ENCODE measurements around the gene RD3L.
"Not testable (repeated sequence)": the region's sequence is repeated elsewhere in the genome, so short reads cannot be mapped to it uniquely, and the experiment has no call there.

The RD3L gene

DNA sequence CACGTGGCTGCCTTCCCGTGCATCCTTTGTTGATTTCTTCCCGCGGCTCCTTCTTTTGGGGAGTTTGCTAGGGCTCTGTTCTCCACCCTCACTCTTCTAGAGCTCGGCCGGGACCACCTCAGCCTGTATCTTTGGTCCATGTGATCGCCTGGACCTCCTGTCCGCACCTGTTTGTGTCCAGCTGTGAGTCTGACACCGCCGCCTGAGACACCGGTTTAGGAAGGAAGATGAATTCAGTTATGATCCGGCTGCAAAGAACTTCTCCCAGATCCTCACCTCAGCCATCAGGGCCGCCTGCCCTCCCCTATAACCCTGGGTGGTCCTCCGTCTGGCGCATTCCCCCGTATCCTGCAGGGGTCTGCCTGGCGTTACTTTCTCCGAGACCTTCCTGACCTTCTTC, 14.8 kb downstream of the RD3L start:
- DNase-seq (ENCODE audit: low read depth) = no peak

- no peak for DNase-seq (ENCODE audit: low read depth)
Measured at GRCh38 chr14:103925316-103925715, 17.0 kb downstream of the RD3L start.

DNA sequence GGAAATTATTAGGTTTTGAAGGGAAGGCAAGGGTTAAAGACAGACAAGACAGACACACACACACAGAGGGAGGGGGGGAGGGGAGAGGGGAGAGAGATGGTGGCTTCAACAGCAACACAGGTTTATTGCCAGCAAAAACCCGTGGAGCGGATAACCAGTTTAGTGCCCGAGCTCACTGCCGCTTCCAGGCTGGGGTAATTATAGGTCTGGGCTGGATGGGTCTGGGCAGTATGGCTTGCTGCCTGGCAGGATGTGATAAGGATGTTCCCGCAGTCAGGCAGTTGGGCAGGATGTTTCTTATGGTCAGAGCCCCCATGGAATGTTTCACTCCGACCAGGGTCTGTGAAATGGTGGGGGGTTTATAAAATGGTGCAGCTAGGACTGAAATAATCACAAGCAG, 18.5 kb downstream of the RD3L start:
- no peak for DNase-seq (ENCODE audit: low read depth)

GRCh38 chr14:103921855-103922200, 20.5 kb downstream of the RD3L start:
- DNase-seq (ENCODE audit: low read depth) = not testable (repeated sequence)

DNA sequence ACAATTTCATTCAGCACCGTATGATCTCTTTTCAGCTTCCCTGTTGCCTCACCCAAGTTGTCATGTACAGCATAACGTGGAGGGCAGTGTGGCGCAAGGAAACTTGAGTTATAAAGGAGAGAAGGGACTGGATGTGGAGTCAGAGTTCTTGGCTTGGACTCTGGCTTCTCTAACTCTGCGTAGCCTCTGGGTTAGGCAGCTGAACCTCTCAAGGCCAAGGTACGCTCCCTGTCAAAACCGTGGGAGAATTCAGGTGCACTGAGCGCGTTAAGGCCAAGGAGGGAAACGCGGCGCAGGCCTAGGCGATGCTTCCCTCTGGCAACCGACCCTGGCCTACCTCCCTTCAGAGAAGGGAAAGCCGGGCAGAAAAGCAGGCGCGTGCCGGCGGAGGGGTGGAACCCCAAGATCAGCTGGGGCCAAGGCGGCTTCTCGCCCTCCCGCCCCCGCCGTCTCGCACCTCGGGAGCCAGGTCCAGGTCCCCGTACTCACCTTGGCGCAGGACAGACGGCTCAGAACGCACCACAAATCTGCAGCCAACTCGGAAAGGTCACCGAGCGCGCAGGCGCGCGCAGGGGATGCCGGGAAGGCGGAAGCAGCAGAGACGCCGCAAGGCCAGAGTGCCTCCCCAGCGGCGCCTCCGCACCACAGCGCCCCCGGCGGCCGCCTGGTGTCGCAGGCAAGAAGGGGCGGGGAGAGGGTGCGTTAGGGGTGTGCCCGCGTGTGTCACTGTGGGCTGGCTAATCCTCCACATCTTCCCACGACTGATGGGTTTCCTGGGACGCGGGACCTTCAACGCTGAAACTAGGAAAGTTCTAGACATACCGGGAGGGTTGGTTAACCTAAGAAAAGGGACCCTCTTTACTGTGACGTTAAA, 21.1 kb downstream of the RD3L start:
- peak; percentile 92 for DNase-seq (ENCODE audit: low read depth)

- DNase-seq (ENCODE audit: low read depth) = no peak
Measured at GRCh38 chr14:103916636-103917262, 25.6 kb downstream of the RD3L start.

DNA sequence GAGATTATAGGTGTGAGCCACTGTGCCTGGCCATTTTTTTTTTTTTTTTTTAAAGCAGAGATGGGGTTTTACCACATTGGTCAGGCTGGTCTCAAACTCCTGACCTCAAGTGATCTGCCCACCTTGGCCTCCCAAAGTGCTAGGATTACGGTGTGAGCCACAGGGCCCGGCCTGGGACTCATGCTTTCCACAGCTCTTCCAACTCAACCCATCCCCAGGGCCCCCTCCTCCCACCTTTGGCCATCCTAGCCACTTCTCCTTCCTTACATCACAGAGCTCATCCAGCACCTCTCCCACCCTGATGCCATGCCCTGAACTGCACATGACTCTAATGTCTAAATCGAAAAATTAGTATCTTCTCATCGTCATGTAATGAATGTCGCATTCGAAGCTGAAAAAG, 26.7 kb downstream of the RD3L start:
- DNase-seq (ENCODE audit: low read depth) = no peak

- no peak for DNase-seq (ENCODE audit: low read depth)
Measured at GRCh38 chr14:103910984-103911383, 31.3 kb downstream of the RD3L start.

DNA sequence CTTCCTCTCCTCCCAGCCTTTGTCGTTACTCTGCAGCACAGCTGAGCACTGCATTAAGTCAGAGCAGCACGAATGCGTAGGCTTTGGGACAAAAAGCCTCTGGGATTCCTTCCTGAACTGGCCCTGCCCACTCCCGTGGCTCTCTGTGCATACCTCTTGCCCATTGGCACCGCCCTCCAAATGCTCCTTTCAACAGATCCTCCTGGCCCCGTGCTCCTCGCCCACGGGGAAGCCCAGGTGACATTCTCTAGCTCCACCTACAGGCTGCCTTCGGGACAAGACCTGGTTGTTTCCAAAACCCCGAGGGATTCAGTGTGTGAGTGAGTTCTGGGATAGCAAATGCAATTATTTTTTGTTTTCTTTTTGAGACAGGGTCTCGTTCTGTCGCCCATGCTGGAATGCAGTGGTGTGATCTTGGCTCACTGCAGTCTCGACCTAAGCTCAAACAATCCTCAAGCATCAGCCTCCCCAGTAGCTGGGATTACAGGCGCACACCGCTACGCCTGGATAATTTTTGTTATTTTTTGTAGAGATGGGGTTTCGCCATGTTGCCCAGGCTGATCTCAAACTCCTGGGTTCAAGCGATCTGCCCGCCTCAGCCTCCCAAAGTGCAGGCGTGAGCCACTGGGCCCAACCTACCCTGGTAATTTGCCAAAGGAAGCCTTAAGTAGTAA, 31.9 kb downstream of the RD3L start:
- peak; percentile 73 for DNase-seq (ENCODE audit: low read depth)

DNA sequence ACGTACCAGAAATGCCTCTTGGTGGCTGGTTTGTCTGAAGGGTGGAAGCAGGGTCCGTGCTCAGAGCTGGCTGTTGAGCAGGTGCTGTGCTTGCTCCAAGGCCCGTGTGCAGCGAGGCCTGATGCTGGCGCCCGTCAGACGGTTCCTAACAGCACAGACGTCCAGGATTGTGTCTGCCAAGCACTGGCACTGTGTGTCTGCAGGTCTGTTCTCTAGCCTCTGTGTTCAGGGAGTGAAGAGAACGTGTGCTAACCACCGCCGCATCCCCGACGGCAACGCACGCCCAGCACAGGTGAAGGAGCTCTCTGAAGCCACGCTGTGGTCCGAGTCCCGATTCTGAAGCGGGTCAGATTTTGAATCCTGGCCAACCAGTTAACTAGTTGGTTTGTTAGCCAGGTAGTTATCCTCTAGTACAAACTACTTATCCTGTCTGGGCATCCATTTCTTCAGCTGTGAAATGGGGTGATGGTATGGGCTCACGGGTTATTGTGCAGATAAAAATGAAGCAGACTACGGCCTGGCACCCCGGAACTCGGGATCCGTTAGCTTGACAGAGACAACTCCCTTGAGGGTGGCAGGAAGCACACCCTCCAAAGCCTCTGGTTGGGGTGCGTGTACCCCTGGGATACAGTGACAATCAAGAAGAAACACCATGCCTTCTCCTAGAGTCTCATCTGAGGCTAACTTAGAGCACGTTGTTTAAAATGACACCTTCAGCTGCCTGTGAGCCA, 32.6 kb downstream of the RD3L start:
- DNase-seq (ENCODE audit: low read depth) = no peak

DNA sequence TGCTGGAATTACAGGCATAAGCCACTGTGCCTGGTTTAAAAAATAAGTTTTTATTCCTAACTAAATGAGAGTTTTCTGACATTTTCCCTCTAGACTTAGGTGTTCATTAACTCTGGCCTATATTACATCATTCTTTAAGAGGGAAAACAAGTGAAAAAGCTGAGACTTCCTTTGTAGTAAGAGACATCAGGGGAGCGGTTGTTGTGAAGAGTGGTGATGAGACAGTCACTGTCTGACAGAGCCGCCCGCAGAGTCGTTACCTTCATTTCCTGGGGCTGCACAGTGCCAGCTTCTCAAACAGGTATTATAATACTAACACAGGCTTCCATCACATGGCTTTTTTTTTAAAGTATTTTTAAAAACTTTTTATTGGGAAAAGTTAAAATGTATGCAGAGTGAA, 33.7 kb downstream of the RD3L start:
- no peak for DNase-seq (ENCODE audit: low read depth)

GRCh38 chr14:103905842-103906456, 36.4 kb downstream of the RD3L start:
- DNase-seq (ENCODE audit: low read depth) = peak; percentile 11

DNA sequence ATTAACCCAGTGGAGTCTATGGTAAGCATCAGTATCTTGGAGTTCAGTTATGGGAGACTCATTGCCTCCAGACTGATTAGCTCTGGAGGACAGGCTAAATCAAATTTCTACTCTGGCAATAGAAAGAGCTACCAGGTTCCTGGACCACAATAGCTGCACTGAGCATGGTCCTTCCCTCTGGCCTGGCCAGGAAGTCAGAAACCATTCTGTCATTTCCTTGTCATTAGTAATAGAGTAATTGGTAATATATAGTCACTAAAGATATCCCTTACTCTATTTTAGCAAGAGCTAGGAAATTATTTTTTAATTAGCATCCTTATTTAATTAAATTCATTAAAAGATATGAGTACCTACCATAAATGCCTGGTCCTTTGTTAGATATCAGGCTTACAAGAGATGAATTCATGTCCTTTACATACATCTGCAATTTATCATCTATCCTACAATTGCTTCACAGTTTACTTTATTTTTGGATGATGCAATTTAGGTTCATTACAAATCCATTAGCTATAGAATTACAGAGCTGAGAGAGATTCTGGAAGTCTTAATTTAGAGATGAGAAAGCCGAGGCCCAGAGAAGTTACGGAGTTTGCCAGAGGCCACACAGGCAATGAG, 37.7 kb downstream of the RD3L start:
- peak; percentile 21 for DNase-seq (ENCODE audit: low read depth)

GRCh38 chr14:103899833-103900232, 42.5 kb downstream of the RD3L start:
- no peak for DNase-seq (ENCODE audit: low read depth)

DNA sequence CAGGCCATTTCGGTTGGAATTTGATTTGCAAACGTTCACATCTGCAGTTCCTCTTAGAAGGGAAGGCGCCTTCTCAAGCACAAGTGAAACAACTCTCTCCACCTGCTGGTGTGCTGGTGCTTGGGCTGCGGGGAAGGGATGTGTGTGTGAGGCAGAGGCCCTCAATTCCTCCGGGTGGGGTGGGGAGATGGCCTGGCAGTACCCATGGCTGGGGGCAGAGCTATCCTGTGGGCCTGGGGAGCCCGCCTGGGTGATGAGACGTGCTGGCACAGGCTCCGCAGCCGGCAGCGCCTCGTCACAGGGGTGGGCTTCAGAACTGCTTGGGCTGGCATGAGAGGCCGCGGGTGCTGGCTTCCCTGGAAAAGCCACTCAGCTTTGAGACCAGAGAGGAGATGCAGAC, 43.0 kb downstream of the RD3L start:
- no peak for DNase-seq (ENCODE audit: low read depth)

DNA sequence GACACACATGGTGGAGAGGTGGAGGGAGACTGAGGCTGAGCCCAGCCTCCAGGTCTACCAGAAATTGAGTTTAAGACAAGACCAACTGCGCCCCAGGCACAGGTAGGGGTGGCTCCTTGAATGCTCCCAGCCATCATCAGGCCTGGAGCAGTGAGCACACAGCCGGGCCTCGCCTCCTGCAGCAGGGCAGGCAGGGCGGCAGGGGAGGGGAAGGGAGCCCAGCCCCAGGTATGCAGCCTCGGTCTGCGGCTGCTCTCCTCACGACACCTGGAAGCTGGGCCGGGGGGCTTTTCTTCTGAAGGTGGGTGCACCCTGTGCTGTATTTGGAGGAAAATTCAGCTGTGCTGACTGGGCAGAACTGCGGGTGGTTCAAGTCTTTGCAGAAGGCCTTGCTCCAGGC, 43.6 kb downstream of the RD3L start:
- DNase-seq (ENCODE audit: low read depth) = no peak

- DNase-seq (ENCODE audit: low read depth) = no peak
Measured at GRCh38 chr14:103898204-103898603, 44.1 kb downstream of the RD3L start.

GRCh38 chr14:103897075-103897947, 45.0 kb downstream of the RD3L start:
- DNase-seq (ENCODE audit: low read depth) = no peak

GRCh38 chr14:103896578-103896977, 45.8 kb downstream of the RD3L start:
- DNase-seq (ENCODE audit: low read depth) = no peak

- no peak for DNase-seq (ENCODE audit: low read depth)
Measured at GRCh38 chr14:103894723-103895059, 47.6 kb downstream of the RD3L start.
